Measurements from ENCODE around the gene TMEM14A. TPM values are rescaled to one million over a fixed set of nuclear protein-coding genes. Genes with fewer than 3 reads are reported as not detected.

TMEM14A gene, protein sequence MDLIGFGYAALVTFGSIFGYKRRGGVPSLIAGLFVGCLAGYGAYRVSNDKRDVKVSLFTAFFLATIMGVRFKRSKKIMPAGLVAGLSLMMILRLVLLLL
- total RNA-seq = 25.0 and 27.8 TPM in 2 replicates
- long read RNA-seq, transcript TMEM14A-201 (5 exons, 992 nt) = major isoform, 35 of 44 reads
- long read RNA-seq, partial matches to known transcripts = 2 of 44 reads
- long read RNA-seq, other reads (novel, unspliced or antisense) = 7 of 44 reads

GRCh38 chr6:52670502-52671409 lies at the start of gene TMEM14A:
TMEM14A (plus strand) TSS chr6:52671113; CDS start chr6:52677103, 5,990 bp downstream.
- Mint-ChIP-seq H3K4me3 (peak within 1 kb of the TSS; percentile 89), H3K27me3 (ENCODE audit: low read depth) (no peaks in the 10 kb centered on the region), H3K9me3 (no peaks in the 10 kb centered on the region), H3K36me3 (ENCODE audit: low read depth) (peaks cover 15% of the 10 kb centered on the region), H3K4me1 (peaks cover 37% of the 10 kb centered on the region), H3K27ac (ENCODE audit: unreplicated experiment) (peak within 1 kb of the TSS; percentile 10)
- peak; percentile 95 for DNase-seq (ENCODE audit: low read depth, low spot score)
- peak; percentile 29 for TF ChIP-seq CTCF (conservative IDR thresholded peaks at IDR 0.05)

DNA sequence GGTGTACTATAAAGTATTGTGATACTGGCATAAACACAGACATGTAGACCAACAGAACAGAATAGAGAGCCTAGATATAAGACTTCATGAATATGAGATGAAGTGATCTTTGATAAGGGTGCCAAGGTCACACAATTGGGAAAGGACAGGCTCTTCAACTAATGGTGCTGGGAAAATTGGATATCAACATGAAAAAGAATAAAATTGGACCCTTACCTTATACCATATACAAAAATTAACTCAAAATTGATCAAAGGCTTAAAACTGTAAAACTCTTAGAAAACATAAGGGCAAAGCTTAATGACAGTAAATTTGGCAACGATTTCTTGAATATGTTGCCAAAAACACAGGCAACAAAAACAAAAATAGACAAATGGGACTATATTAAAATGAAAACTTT lies 49.3 kb upstream of the TMEM14A start:
- H3K4me1 Mint-ChIP-seq = no peaks in the 10 kb centered on the region
- no peak overlapping the region for H3K4me3 Mint-ChIP-seq
- H3K36me3 Mint-ChIP-seq (ENCODE audit: low read depth) = no peaks in the 10 kb centered on the region
- no peak for TF ChIP-seq CTCF (conservative IDR thresholded peaks at IDR 0.05)
- no peak overlapping the region for H3K27ac Mint-ChIP-seq (ENCODE audit: unreplicated experiment)
- no peak for DNase-seq (ENCODE audit: low read depth, low spot score)
- no peaks in the 10 kb centered on the region for H3K27me3 Mint-ChIP-seq (ENCODE audit: low read depth)
- no peaks in the 10 kb centered on the region for H3K9me3 Mint-ChIP-seq

GRCh38 chr6:52622810-52623209 lies 48.1 kb upstream of the TMEM14A start:
- no peak overlapping the region for H3K27ac Mint-ChIP-seq (ENCODE audit: unreplicated experiment)
- H3K9me3 Mint-ChIP-seq = no peaks in the 10 kb centered on the region
- no peaks in the 10 kb centered on the region for H3K4me1 Mint-ChIP-seq
- H3K4me3 Mint-ChIP-seq = no peak overlapping the region
- no peaks in the 10 kb centered on the region for H3K36me3 Mint-ChIP-seq (ENCODE audit: low read depth)
- H3K27me3 Mint-ChIP-seq (ENCODE audit: low read depth) = no peaks in the 10 kb centered on the region
- no peak for DNase-seq (ENCODE audit: low read depth, low spot score)
- TF ChIP-seq CTCF (conservative IDR thresholded peaks at IDR 0.05) = no peak

- Mint-ChIP-seq H3K27me3 (ENCODE audit: low read depth) (no peaks in the 10 kb centered on the region), H3K4me3 (no peak overlapping the region), H3K9me3 (no peaks in the 10 kb centered on the region), H3K36me3 (ENCODE audit: low read depth) (no peaks in the 10 kb centered on the region), H3K27ac (ENCODE audit: unreplicated experiment) (no peak overlapping the region), H3K4me1 (peaks cover 15% of the 10 kb centered on the region)
- TF ChIP-seq CTCF (conservative IDR thresholded peaks at IDR 0.05) = no peak
- DNase-seq (ENCODE audit: low read depth, low spot score) = no peak
Observed at GRCh38 chr6:52632011-52632410, 38.9 kb upstream of the TMEM14A start.

GRCh38 chr6:52634211-52634610 lies 36.7 kb upstream of the TMEM14A start:
- Mint-ChIP-seq H3K36me3 (ENCODE audit: low read depth) (no peaks in the 10 kb centered on the region), H3K4me1 (peaks cover 15% of the 10 kb centered on the region), H3K4me3 (no peak overlapping the region), H3K27me3 (ENCODE audit: low read depth) (no peaks in the 10 kb centered on the region), H3K9me3 (no peaks in the 10 kb centered on the region), H3K27ac (ENCODE audit: unreplicated experiment) (no peak overlapping the region)
- no peak for TF ChIP-seq CTCF (conservative IDR thresholded peaks at IDR 0.05)
- DNase-seq (ENCODE audit: low read depth, low spot score) = no peak

All from neural crest cell (in vitro differentiated cells).